NCI-H526 treated with DMSO at 0.1 percent for 48 hours (cell line): ENCODE measurements around the gene DAW1.
A peak's percentile ranks its signal among the peaks of the same experiment; 100 is the strongest.

ENCODE experiments used
- DNase-seq: peaks from one replicate; lab custom pipeline; 2025; lab: John Stamatoyannopoulos, UW

The DAW1 gene

GRCh38 chr2:227862227-227862740, 9.1 kb upstream of the DAW1 start:
- no peak for DNase-seq

- DNase-seq = no peak
Observed at GRCh38 chr2:227862741-227863588, 8.5 kb upstream of the DAW1 start.

DNA sequence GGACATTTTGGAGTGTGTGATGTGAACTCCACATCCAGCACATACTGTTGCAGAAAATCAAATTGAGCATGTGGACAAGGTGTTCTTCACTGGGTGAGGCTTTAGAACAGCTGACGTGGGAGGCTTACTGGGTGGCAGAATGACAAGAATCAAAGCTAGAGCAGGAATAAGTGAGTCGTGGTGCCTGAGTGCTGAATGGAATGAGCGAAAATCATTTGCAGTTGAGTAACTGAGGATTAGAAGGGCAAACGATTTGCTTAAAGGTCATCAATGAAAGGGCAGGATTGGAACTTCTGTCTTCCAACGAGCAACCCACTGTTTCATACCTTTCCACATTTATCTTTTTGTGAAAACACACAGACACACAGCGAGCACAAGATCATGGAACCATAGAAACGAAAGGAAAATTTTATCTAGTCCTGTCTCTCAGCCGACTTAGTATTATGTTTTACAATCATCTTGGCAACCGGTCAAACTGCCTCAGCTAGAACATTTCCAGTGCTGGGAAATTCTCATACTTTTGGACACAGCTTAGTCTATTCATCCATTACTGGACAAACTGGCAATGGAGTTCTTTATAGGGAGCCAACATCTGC, 7.2 kb upstream of the DAW1 start:
- DNase-seq = no peak

DNA sequence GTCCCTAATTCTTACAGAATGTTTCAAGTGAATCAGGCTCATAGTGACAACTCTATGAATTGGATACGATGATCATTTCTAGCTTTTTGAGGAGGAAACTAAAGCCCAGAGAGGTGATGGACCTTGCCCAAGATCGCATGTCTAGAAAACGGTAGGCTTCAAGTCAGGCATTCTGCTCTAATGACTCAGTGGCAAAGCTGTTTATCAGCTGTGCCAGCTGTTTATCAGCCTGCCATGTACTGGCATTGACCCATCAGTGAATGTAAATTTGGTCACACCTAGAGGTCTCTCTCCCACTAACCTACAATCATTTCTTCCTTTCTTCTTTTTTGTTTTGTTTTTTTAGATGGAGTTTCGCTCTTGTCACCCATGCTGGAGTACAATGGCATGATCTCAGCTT, 6.1 kb upstream of the DAW1 start:
- no peak for DNase-seq

DNA sequence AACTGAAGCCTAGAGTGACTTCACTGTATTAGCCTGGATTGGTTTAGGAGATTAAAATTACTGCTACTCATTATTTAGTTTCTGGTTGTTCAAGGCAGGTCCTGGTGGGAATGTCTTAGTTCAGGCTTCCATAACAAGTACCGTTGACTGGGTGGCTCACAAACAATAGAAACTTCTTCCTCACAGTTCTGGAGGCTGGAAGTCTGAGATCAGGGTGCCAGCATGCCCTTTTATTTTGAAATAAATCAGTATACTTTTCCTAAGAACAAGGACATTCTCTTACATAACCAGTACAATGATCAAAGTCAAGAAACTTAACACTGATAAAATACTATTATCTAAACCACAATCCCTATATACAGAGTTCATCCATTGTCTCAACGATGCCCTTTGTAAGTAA, 4.0 kb upstream of the DAW1 start:
- DNase-seq = no peak

GRCh38 chr2:227870710-227871374, 589 bp upstream of the DAW1 start:
- DNase-seq = no peak

DNA sequence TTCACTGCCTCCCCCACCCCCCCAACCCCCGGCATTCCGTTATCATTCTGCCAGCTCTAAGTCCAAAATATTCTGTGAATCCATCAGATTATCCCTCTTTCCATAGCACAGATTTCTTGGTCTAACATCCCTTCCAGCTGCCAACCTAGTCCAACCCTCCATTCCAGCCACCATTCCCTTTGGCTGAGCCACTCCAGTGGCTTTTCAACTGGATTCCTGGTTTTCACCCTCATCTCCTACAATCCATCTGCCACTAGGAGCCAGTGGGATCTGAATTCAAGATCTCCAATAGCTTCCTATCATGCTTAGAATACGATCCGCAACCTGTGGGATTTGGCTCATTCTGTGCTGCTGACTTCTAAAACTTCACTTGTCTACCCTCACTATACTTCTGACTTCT, 1.2 kb downstream of the DAW1 start:
- DNase-seq = no peak

DNA sequence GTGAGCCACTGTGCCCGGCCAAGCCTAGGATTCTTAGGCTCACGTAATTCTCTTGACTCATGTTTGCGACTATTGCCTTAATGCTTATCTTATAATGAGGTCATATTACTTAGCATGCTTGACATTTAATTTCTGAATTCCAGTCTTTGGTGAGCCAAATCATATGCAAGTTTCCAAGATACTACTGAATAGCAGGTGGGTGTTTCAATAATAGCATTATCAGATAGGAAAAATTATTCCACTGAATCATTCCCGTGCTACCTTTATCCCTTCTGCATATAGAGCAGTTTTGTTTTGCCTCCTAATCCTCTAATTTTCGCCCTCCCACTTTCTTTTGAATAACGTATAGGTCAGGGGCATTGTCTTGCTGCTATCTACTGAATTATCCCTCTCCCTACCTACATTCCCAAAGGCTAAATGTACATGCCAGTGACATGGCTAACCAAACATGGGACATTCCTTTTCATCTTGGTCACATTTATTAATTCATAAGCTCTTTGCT, 4.9 kb downstream of the DAW1 start:
- no peak for DNase-seq

DNA sequence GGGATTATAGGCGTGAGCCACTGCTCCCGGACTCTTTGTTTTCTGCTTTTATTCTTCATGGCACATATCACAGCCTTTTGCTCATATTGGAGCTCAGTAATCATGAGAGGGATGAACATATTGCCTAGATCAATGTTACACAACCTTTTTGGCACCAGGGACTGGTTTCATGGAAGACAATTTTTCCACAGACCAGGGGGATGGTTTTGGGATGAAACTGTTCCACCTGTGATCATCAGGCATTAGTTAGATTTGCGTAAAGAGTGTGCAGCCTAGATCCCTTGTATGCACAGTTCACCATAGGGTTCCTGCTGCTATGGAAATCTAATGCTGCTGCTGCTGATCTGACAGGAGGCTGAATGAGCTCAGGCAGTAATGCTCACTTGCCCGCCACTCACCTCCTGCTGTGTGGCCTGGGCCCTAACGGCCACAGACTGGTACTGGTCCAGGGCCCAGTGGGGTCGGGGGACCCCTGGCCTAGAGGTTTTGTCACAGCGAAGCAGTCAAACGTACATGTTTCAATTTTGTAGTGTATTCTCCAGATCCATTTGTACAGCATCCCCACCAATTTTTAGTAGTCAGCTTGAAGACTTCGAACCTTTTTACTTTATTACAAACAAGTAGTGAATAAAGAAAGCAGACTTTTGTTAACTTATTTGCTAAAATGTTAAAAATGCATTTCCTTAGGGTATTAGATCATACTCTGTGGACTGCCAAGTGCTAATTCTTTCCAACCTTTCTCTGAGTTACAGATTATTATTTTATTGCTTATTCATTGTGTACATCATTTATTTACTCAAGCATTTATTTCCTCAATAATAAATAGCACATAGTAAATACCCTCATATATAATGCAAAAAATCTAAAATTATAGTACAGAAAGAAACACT, 6.2 kb downstream of the DAW1 start:
- no peak for DNase-seq

DNA sequence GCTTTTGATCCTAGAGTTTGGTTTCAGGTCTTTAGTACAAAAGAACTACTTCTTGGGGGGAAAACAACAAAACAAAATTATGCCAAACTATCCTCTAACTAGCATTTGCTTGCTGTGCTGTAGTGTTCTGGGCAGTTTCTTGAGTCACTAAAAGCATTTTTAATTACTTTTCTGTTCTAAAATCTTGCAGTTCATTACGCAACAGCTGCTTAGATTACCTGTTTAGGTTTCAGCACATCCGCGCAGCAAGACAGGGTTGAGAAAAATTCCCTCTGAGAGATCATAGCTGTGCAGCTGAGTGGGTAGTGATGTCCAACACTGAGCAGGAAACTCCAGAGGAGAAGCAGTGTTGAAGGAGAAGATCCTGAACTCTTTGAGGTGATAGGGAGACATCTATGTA, 9.0 kb downstream of the DAW1 start:
- DNase-seq = no peak

GRCh38 chr2:227881866-227882517, 10.6 kb downstream of the DAW1 start:
- DNase-seq = no peak

DNA sequence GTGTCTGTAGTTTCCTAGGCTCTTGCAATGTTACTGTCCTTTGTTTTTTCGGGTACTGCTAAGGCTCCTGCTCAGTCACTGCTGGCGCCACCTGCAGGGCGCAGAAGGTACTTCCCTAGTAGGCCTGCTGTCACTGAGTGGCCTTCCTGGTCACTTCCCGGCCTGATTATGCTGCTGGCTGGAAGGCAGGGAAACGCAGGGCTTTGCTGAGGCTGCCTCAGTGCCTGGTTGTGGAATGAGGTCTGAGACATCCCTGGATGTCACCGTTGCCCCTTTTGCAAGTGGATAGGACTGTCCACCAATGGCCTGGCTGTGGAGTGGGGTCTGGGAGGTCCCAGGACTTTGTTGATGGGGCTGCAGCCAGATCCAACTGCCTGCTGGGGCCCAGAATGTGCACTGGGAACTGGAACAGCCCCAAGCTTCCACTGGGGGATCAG, 13.1 kb downstream of the DAW1 start:
- peak; percentile 24 for DNase-seq

DNA sequence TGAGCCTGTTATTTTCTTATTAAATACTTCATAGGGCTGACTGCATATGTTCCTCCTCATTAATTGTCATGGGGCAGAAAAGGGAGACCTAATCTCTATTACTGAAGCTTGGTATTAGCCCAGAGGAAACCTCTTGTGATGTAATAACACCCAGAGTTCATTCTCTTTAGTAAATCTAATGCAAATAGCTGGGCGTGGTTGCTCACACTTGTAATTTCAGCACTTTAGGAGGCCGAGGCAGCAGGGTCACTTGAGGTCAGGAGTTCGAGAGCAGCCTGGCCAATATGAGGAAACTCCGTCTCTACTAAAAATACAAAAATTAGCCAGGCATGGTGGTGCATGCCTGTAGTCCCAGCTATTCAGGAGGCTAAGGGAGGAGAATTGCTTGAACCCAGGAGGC, 14.7 kb downstream of the DAW1 start:
- no peak for DNase-seq

DNA sequence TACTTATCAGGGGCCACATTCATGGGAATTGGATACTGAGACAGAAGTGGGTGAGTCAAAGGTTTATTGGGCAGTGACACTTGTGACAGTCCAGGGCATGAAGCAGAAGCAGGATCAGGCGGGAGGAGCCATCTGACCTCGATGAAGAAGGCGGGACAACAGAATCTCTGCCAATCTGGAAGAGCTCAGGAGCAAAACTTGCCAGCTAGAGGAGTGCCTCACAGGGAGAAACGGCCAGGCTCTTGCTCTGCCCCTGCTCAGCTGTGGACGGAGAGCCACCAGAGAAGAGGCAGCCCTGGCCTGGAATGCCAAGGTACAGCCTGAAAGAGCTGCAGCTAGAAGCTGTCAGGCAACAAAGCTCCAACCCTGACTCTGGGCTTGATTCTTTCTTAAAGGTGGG, 16.9 kb downstream of the DAW1 start:
- DNase-seq = no peak

DNA sequence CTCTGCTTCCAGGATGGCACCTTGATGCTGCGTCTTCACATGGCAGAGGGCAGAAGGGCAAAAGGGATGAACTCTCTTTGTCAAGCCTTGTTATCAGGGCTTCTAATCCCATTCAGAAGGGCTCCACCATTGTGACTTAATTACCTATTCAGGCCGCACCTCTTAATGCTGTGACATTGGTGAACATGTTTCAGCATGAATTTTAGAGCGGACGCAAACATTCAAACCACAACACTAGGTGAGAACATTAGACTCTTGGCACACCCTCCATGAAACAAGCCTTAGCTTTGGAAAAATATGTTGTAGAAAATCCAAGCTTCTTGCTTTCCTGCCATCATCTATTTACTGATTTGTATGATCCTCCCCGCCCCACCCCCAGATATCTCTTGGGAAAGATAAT, 17.9 kb downstream of the DAW1 start:
- DNase-seq = no peak

GRCh38 chr2:227890495-227891079, 19.2 kb downstream of the DAW1 start:
- peak; percentile 21 for DNase-seq

DNA sequence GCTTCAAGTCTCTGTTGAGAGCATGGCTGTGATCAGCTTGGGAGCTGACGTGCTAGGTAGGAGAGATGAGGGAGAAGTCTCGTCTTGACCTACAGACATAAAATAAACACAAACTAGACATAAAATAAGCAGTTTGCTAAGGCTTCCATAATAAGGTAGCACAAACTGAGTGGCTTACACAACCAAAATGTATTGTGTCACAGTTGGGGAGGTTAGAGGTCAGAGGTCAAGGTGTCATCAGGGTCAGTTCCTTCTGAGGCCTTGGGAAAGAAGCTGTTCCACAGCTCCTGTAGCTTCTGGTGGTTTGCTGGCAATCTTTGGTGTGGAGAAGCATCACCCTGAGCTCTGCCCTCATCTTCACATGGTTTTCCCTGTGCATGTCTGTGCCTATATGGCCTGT, 20.2 kb downstream of the DAW1 start:
- DNase-seq = no peak

- no peak for DNase-seq
Observed at GRCh38 chr2:227903381-227903780, 31.9 kb downstream of the DAW1 start.

DNA sequence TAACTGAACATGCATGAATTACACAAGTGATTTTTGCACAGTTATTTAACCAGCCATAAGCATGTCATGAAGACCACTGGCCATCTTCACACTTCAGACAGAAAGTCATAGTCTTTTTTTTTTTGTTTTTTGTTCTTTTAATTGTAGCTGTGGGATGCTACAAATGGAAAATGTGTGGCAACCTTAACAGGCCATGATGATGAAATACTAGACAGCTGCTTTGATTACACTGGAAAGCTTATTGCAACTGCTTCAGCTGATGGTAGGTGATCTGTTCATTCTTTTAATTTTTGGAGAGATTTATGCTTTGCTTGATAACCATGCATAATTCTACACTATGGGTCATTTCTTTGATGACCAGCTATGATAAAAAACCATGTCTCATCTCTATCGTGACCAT, 35.6 kb downstream of the DAW1 start:
- no peak for DNase-seq

GRCh38 chr2:227908266-227909054, 37.0 kb downstream of the DAW1 start:
- DNase-seq = no peak
